ENCODE measurements around the gene RNF145.
"Not testable (repeated sequence)": the region's sequence is repeated elsewhere in the genome, so short reads cannot be mapped to it uniquely, and the experiment has no call there.

The RNF145 gene

DNA sequence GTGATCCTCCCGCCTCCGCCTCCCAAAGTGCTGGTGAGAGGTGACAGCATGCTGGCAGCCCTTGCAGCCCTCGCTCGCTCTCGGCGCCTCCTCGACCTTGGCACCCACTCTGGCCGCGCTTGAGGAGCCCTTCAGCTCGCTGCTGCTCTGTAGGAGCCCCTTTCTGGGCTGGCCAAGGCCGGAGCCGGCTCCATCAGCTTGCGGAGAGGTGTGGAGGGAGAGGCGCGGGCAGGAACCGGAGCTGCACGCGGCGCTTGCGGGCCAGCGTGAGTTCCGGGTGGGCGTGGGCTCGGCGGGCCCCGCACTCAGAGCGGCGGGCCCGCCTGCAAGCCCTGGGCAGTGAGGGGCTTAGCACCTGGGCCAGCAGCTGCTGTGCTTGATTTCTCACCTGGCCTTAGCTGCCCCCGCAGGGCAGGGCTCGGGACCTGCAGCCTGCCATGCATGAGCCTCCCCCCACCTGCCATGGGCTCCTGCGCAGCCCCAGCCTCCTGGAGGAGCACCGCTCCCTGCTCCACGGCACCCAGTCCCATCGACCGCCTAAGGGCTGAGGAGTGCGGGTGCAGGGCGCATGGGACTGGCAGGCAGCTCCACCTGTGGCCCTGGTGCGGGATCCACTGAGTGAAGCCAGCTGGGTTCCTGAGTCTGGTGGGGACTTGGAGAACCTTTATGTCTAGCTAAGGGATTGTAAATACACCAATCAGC, 90.2 kb downstream of the RNF145 start:
- H3K36me3 ChIP-seq (ENCODE audit: insufficient read depth, low read length); H3K27me3 ChIP-seq (ENCODE audit: insufficient read depth, low read length); H3K4me1 ChIP-seq (ENCODE audit: control insufficient read depth, insufficient read depth, low read length, unreplicated experiment); H3K27ac ChIP-seq (ENCODE audit: low read depth, low read length); H3K79me2 ChIP-seq (ENCODE audit: control insufficient read depth, insufficient read depth, low read length, unreplicated experiment); H2AFZ ChIP-seq (ENCODE audit: low read length, unreplicated experiment); H3K4me3 ChIP-seq (ENCODE audit: low read depth, low read length): not testable (repeated sequence)

DNA sequence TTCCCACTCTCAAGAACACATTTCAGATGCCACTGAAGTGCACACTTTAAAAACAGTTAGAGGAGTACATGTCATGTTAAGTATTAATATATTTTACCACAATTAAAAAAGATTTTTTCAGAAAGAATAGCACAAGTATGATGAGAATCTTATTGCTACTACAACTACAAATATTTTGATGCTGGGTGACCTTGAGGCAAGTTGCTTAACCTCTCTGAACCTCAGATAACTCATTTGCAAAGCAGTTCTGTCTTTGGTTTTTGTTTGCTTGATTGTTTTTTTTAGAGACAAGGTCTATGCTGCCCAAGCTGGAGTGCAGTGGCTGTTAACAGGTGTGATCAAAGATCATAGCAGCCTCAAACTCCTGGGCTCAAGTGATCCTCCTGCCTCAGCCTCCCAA, 95.9 kb downstream of the RNF145 start:
- no peak overlapping the region for H2AFZ ChIP-seq (ENCODE audit: low read length, unreplicated experiment)
- H3K4me1 ChIP-seq (ENCODE audit: control insufficient read depth, insufficient read depth, low read length, unreplicated experiment): no peaks in the 10 kb centered on the region
- no peak overlapping the region for H3K27ac ChIP-seq (ENCODE audit: low read depth, low read length)
- H3K4me3 ChIP-seq (ENCODE audit: low read depth, low read length): no peak overlapping the region
- no peaks in the 10 kb centered on the region for H3K27me3 ChIP-seq (ENCODE audit: insufficient read depth, low read length)
- no peaks in the 10 kb centered on the region for H3K79me2 ChIP-seq (ENCODE audit: control insufficient read depth, insufficient read depth, low read length, unreplicated experiment)
- no peaks in the 10 kb centered on the region for H3K36me3 ChIP-seq (ENCODE audit: insufficient read depth, low read length)

DNA sequence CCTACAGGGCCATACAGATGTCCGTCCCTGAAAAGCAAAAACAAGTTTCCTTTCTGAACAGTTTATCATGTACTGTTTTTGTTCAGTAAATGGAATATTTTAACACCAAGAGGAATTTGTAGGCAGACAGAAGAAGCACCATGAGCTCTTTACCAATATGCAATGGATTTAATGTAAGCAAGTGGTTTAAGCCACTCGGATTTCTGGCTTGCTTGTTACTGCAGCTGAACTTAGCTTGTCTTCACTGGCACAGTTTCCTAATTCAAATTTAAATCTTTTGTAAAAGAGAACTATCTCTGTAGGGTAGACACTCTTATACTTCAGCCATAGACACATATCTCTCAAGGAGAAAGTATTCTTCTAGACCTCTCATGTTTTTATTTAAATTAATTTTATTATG, 96.9 kb downstream of the RNF145 start:
- no peak overlapping the region for H2AFZ ChIP-seq (ENCODE audit: low read length, unreplicated experiment)
- H3K27me3 ChIP-seq (ENCODE audit: insufficient read depth, low read length): no peaks in the 10 kb centered on the region
- no peak overlapping the region for H3K27ac ChIP-seq (ENCODE audit: low read depth, low read length)
- no peak overlapping the region for H3K4me3 ChIP-seq (ENCODE audit: low read depth, low read length)
- H3K36me3 ChIP-seq (ENCODE audit: insufficient read depth, low read length): no peaks in the 10 kb centered on the region
- H3K79me2 ChIP-seq (ENCODE audit: control insufficient read depth, insufficient read depth, low read length, unreplicated experiment): no peaks in the 10 kb centered on the region
- no peaks in the 10 kb centered on the region for H3K4me1 ChIP-seq (ENCODE audit: control insufficient read depth, insufficient read depth, low read length, unreplicated experiment)

All from ACC112 (cell line).